HepG2 (cell line): ENCODE results near the gene C2orf92. TPM values are rescaled to one million over a fixed set of nuclear protein-coding genes. Genes with fewer than 3 reads are reported as not detected.

ENCODE experiments used
- ARNT2 ChIP-seq: sonication (generic); formaldehyde crosslinking; IDR thresholded peaks from 2 replicates; pipeline ENCODE4 v1.8.0; 2022; ENCODE audit warnings: mild to moderate bottlenecking, low read depth, missing genetic modification reagents, moderate library complexity
- CENPT ChIP-seq: sonication (generic); formaldehyde crosslinking; IDR thresholded peaks from 2 replicates; pipeline ENCODE4 v1.8.0; 2022; ENCODE audit warnings: low read depth, mild to moderate bottlenecking, moderate library complexity, missing genetic modification reagents
- CENPX ChIP-seq: sonication (generic); formaldehyde crosslinking; IDR thresholded peaks from 2 replicates; pipeline ENCODE4 v1.9.0; 2021; ENCODE audit warnings: mild to moderate bottlenecking, missing genetic modification reagents, moderate library complexity
- FIP1L1 ChIP-seq: fragments of 200-400 bp; formaldehyde crosslinking; IDR thresholded peaks from 2 replicates; pipeline ENCODE4 v1.6.1; 2018; ENCODE audit warnings: low read depth, mild to moderate bottlenecking, low read length, moderate library complexity, borderline replicate concordance; ENCODE audit not compliant: insufficient read depth
- GABPB1 ChIP-seq: IDR thresholded peaks from 2 replicates; pipeline ENCODE4 v1.6.1; 2016; ENCODE audit warnings: mild to moderate bottlenecking, missing genetic modification reagents, moderate library complexity, missing compliant biosample characterization
- HNRNPL ChIP-seq: fragments of 200-400 bp; formaldehyde crosslinking; IDR thresholded peaks from 2 replicates; pipeline ENCODE4 v1.6.1; 2017; ENCODE audit warnings: mild to moderate bottlenecking, low read depth, low read length
- KDM4B ChIP-seq: sonication (generic); formaldehyde crosslinking; IDR thresholded peaks from 2 replicates; pipeline ENCODE4 v1.4.0; 2020; ENCODE audit warnings: missing genetic modification reagents
- MYC ChIP-seq: sonication (generic); formaldehyde crosslinking; IDR thresholded peaks from 2 replicates; pipeline ENCODE4 v1.9.0; 2021; ENCODE audit warnings: missing genetic modification reagents, borderline replicate concordance
- NCOA1 ChIP-seq: sonication (generic); formaldehyde crosslinking; IDR thresholded peaks from 2 replicates; pipeline ENCODE4 v1.9.0; 2021; ENCODE audit warnings: missing genetic modification reagents
- SRF ChIP-seq: IDR thresholded peaks from 2 replicates; pipeline ENCODE4 v1.6.1; 2011; ENCODE audit warnings: mild to moderate bottlenecking, low read depth, low read length, moderate library complexity
- SRSF1 ChIP-seq: fragments of 200-400 bp; formaldehyde crosslinking; optimal IDR thresholded peaks from 2 replicates; pipeline ENCODE3; 2017; ENCODE audit warnings: mild to moderate bottlenecking, low read depth, low read length, moderate library complexity
- TCF12 ChIP-seq, 2 experiments: fragments of 450-650 bp in 1 of 2; sonication (generic) in 1 of 2; formaldehyde crosslinking in 1 of 2; IDR thresholded peaks; 2 replicates each; pipeline versions ENCODE4 v1.6.1 to v1.8.0; 2017 to 2022; ENCODE audit warnings: antibody characterized with exemption in 1 of 2, mild to moderate bottlenecking in 1 of 2, missing genetic modification reagents in 1 of 2, moderate library complexity in 1 of 2
- ZFP37 ChIP-seq: sonication (generic); formaldehyde crosslinking; IDR thresholded peaks from 2 replicates; pipeline ENCODE4 v1.4.0; 2020; ENCODE audit warnings: missing genetic modification reagents, borderline replicate concordance
- ZFP41 ChIP-seq: sonication (generic); formaldehyde crosslinking; IDR thresholded peaks from 2 replicates; pipeline ENCODE4 v1.4.0; 2020; ENCODE audit warnings: mild to moderate bottlenecking, missing genetic modification reagents, borderline replicate concordance
- ZNF207 ChIP-seq: fragments of 450-650 bp; IDR thresholded peaks from 2 replicates; pipeline ENCODE4 v1.6.1; 2016; ENCODE audit warnings: antibody characterized with exemption, borderline replicate concordance
- ZNF777 ChIP-seq: sonication (generic); formaldehyde crosslinking; IDR thresholded peaks from 2 replicates; pipeline ENCODE4 v1.4.0; 2020; ENCODE audit warnings: missing genetic modification reagents
- polyA plus RNA-seq, 8 experiments: library from polyadenylated mRNA; depleted of rRNA in 3 of 8; stranded (reverse) in 7 of 8; unstranded in 1 of 8; fragments of >200 nt; fragmentation: Illumina TruSeq in 4 of 8; extraction: Trizol in 4 of 8; gene quantifications; 2 replicates each; pipeline versions ENCODE4 v1.2.1 to v1.2.3, GENCODE V29; 2011 to 2016; ENCODE audit warnings: low read depth in 4 of 8, missing spikeins in 1 of 8, mixed read lengths in 1 of 8; ENCODE audit not compliant: insufficient read depth in 1 of 8
- total RNA-seq, 5 experiments: library from RNA; depleted of rRNA; stranded (reverse); fragments of >200 nt; fragmentation: Illumina TruSeq; extraction: Trizol; gene quantifications; 2 replicates each; pipeline ENCODE4 v1.2.3, GENCODE V29; 2016; ENCODE audit warnings: low read depth in 1 of 5
- TF ChIP-seq, protein P1 (sequence below): sonication (generic); formaldehyde crosslinking; IDR thresholded peaks from 2 replicates; pipeline ENCODE4 v1.4.0; 2020; ENCODE audit warnings: missing genetic modification reagents, borderline replicate concordance
- TF ChIP-seq, protein P2 (sequence below): sonication (generic); formaldehyde crosslinking; IDR thresholded peaks from 2 replicates; pipeline ENCODE4 v1.8.0; 2022; ENCODE audit warnings: mild to moderate bottlenecking, missing genetic modification reagents
- TF ChIP-seq, protein P3 (sequence below): sonication (generic); formaldehyde crosslinking; IDR thresholded peaks from 2 replicates; pipeline ENCODE4 v1.5.0; 2020; ENCODE audit warnings: mild to moderate bottlenecking, missing genetic modification reagents

Gene C2orf92
- total and polyA plus RNA-seq, 2 of the 13 experiments (the other 11 are each of a cell fraction or from before 2014, with no cell fraction given): 4.9 to 5.0 TPM

DNA sequence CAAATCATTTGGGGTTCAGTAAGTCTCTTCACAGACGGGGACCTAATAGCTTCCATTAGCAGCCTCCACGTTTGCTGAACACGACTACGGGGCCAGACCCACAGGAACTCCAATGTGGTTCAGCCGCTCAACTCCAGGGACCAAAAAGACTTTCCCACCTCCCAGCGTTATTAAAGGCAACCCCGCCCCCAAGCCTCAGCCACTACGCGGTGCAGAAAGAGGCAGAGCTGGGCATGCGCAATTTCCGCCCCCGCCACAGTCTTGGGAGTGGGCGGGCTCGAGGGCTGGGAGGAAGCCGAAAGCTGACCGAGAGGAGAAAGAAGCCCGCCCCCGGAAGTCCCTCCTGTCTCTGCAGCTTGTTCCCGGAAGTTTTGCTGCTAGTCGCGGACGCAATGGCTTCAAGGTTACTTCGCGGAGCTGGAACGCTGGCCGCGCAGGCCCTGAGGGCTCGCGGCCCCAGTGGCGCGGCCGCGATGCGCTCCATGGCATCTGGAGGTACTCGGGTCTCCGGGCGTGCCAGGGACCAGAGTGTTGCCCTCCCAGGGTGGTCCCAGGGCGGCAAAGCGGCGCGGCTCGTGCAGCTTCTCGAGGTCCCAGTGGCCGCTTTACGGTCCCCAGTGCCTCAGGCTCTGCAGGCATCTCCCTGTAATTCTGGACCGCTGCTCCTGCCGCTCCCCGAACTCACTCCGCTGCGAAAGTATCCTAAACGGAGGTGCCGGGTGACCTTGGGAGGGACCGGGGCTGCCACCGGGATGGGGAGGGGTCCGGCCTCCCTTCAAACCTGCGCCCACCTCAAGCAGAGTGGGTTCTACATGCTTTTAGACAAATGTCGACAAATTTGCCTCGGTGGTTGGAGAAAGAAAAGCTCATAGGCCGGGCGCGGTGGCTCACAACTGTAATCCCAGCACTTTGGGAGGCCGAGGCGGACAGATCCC is 23.6 kb upstream of the C2orf92 start, which contains the start of gene COX5B (continued):
- TF ChIP-seq, protein P1, sequence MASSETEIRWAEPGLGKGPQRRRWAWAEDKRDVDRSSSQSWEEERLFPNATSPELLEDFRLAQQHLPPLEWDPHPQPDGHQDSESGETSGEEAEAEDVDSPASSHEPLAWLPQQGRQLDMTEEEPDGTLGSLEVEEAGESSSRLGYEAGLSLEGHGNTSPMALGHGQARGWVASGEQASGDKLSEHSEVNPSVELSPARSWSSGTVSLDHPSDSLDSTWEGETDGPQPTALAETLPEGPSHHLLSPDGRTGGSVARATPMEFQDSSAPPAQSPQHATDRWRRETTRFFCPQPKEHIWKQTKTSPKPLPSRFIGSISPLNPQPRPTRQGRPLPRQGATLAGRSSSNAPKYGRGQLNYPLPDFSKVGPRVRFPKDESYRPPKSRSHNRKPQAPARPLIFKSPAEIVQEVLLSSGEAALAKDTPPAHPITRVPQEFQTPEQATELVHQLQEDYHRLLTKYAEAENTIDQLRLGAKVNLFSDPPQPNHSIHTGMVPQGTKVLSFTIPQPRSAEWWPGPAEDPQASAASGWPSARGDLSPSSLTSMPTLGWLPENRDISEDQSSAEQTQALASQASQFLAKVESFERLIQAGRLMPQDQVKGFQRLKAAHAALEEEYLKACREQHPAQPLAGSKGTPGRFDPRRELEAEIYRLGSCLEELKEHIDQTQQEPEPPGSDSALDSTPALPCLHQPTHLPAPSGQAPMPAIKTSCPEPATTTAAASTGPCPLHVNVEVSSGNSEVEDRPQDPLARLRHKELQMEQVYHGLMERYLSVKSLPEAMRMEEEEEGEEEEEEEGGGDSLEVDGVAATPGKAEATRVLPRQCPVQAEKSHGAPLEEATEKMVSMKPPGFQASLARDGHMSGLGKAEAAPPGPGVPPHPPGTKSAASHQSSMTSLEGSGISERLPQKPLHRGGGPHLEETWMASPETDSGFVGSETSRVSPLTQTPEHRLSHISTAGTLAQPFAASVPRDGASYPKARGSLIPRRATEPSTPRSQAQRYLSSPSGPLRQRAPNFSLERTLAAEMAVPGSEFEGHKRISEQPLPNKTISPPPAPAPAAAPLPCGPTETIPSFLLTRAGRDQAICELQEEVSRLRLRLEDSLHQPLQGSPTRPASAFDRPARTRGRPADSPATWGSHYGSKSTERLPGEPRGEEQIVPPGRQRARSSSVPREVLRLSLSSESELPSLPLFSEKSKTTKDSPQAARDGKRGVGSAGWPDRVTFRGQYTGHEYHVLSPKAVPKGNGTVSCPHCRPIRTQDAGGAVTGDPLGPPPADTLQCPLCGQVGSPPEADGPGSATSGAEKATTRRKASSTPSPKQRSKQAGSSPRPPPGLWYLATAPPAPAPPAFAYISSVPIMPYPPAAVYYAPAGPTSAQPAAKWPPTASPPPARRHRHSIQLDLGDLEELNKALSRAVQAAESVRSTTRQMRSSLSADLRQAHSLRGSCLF (CRISPR knock-in tag): no peak
- no peak for TF ChIP-seq ZNF777 (CRISPR knock-in tag)
- no peak; the same call in 1 of the 2 replicates for TF ChIP-seq NCOA1
- 0 out of 2 replicates have a peak, but pooled peaks have one; percentile 16 for TF ChIP-seq HNRNPL
- peak; percentile 79 for TF ChIP-seq ARNT2 (CRISPR knock-in tag)
- no peak for TF ChIP-seq SRF
- TF ChIP-seq, protein P2, sequence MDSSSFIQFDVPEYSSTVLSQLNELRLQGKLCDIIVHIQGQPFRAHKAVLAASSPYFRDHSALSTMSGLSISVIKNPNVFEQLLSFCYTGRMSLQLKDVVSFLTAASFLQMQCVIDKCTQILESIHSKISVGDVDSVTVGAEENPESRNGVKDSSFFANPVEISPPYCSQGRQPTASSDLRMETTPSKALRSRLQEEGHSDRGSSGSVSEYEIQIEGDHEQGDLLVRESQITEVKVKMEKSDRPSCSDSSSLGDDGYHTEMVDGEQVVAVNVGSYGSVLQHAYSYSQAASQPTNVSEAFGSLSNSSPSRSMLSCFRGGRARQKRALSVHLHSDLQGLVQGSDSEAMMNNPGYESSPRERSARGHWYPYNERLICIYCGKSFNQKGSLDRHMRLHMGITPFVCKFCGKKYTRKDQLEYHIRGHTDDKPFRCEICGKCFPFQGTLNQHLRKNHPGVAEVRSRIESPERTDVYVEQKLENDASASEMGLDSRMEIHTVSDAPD (CRISPR knock-in tag): no peak
- peak; percentile 67; the same call in 1 of the 2 replicates for TF ChIP-seq MYC (CRISPR knock-in tag)
- TF ChIP-seq SRSF1: peak; percentile 78
- TF ChIP-seq, protein P3, sequence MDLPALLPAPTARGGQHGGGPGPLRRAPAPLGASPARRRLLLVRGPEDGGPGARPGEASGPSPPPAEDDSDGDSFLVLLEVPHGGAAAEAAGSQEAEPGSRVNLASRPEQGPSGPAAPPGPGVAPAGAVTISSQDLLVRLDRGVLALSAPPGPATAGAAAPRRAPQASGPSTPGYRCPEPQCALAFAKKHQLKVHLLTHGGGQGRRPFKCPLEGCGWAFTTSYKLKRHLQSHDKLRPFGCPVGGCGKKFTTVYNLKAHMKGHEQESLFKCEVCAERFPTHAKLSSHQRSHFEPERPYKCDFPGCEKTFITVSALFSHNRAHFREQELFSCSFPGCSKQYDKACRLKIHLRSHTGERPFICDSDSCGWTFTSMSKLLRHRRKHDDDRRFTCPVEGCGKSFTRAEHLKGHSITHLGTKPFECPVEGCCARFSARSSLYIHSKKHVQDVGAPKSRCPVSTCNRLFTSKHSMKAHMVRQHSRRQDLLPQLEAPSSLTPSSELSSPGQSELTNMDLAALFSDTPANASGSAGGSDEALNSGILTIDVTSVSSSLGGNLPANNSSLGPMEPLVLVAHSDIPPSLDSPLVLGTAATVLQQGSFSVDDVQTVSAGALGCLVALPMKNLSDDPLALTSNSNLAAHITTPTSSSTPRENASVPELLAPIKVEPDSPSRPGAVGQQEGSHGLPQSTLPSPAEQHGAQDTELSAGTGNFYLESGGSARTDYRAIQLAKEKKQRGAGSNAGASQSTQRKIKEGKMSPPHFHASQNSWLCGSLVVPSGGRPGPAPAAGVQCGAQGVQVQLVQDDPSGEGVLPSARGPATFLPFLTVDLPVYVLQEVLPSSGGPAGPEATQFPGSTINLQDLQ (CRISPR knock-in tag): peak; percentile 22; the same call in 1 of the 2 replicates
- peak; percentile 49; the same call in 1 of the 2 replicates for TF ChIP-seq ZFP37 (CRISPR knock-in tag)
- no peak; the same call in 1 of the 2 replicates for TF ChIP-seq ZFP41 (CRISPR knock-in tag)
- no peak for TF ChIP-seq FIP1L1
- no peak for TF ChIP-seq ZNF207
- TF ChIP-seq GABPB1 (CRISPR knock-in tag): peak; percentile 97
- TF ChIP-seq TCF12 (IDR thresholded peaks at IDR 0.05): no peak
- no peak for TF ChIP-seq TCF12 (CRISPR knock-in tag; IDR thresholded peaks at IDR 0.05)
- 0 out of 2 replicates have a peak, but pooled peaks have one; percentile 11 for TF ChIP-seq KDM4B (CRISPR knock-in tag)
- TF ChIP-seq CENPX (CRISPR knock-in tag): no peak
- TF ChIP-seq CENPT (CRISPR knock-in tag): no peak
